Mucosa of descending colon (tissue), 3 donors: ENCODE data around the gene CBFA2T3. TPM values are rescaled to one million over a fixed set of nuclear protein-coding genes. Genes with fewer than 3 reads are reported as not detected.

Experiments
- ATAC-seq: fragments of 200-7000 bp; cut with Tn5 transposase; one replicate; pipeline ENCODE4 v1.9.1; 2020; ENCODE audit warnings: mild to moderate bottlenecking, moderate library complexity
- DNase-seq, 3 donors: peaks; one replicate each; pipeline ENCODE4 v3.0.0-alpha.2; 2020
- H3K36me3 ChIP-seq: fragments of 200-600 bp; one replicate; pipeline ENCODE4 v1.8.0; 2021; ENCODE audit warnings: low read depth, mild to moderate bottlenecking
- H3K4me1 ChIP-seq: fragments of 200-600 bp; one replicate; pipeline ENCODE4 v1.8.0; 2021; ENCODE audit warnings: low read depth, mild to moderate bottlenecking
- H3K4me3 ChIP-seq: fragments of 200-600 bp; one replicate; pipeline ENCODE4 v1.8.0; 2021; ENCODE audit warnings: mild to moderate bottlenecking
- H3K9me3 ChIP-seq: fragments of 200-600 bp; one replicate; pipeline ENCODE4 v1.8.0; 2021; ENCODE audit warnings: mild to moderate bottlenecking
- CTCF ChIP-seq: fragments of 200-600 bp; IDR thresholded peaks from one replicate; pipeline ENCODE4 v1.8.0; 2022; ENCODE audit warnings: antibody characterized with exemption, mild to moderate bottlenecking
- intact Hi-C, 2 donors: fragments of 100-400 bp; cut with DNase I in 1 of 2; cut with micrococcal nuclease in 1 of 2; formaldehyde crosslinking; loops; one replicate each; pipeline versions ENCODE4 v1.11.0 to v1.11.1; 2022; cut with DNase I, micrococcal nuclease
- total RNA-seq, 3 donors: library from RNA; stranded (reverse); fragmentation: NEBNext Ultra II Directional in 2 of 3; extraction: Animal tissue kit (Norgen Biotek cat#: 25700) in 2 of 3; gene quantifications; one replicate each; pipeline versions ENCODE4 v1.2.1 to v1.2.4, GENCODE V29; 2021 to 2023
- donor health status: DM: no; HTN: no; CAD: no; lungs with moderate emphysema.
- donor health status: DM: no; HTN: no; CAD: no.
- donor health status: DM: no; HTN: yes; CAD: no.

The CBFA2T3 gene
- total RNA-seq, 3 donors from 2014 or later: 6.9 to 12.8 (median 8.4) TPM

GRCh38 chr16:88917915-88918627 is 58.9 kb downstream of the CBFA2T3 start:
- Histone ChIP-seq H3K9me3 (no peaks in the 10 kb centered on the region), H3K4me1 (peaks cover 20% of the 10 kb centered on the region), H3K4me3 (no peak overlapping the region), H3K36me3 (no peaks in the 10 kb centered on the region)
- DNase-seq: no peak
- no peak for TF ChIP-seq CTCF
- ATAC-seq: no peak
- intact Hi-C loops: no loop called here

GRCh38 chr16:88917146-88917914 is 59.7 kb downstream of the CBFA2T3 start:
- ATAC-seq (no peak), DNase-seq (no peak)
- Histone ChIP-seq H3K36me3 (no peaks in the 10 kb centered on the region), H3K4me3 (no peak overlapping the region), H3K4me1 (peaks cover 20% of the 10 kb centered on the region), H3K9me3 (no peaks in the 10 kb centered on the region)
- no peak for TF ChIP-seq CTCF
- intact Hi-C loops: no loop called here

- no peak for TF ChIP-seq CTCF
- ATAC-seq (no peak), DNase-seq (no peak)
- Histone ChIP-seq H3K36me3 (no peaks in the 10 kb centered on the region), H3K4me1 (peaks cover 5% of the 10 kb centered on the region), H3K4me3 (no peak overlapping the region), H3K9me3 (no peaks in the 10 kb centered on the region)
- intact Hi-C loops: no loop called here
These were observed 61.2 kb downstream of the CBFA2T3 start for GRCh38 chr16:88915639-88916327.

- intact Hi-C loops: no loop called here
- peak; percentile 21 for ATAC-seq
- Histone ChIP-seq H3K4me3 (no peak overlapping the region), H3K4me1 (no peaks in the 10 kb centered on the region), H3K9me3 (no peaks in the 10 kb centered on the region), H3K36me3 (no peaks in the 10 kb centered on the region)
- TF ChIP-seq CTCF: no peak
- DNase-seq: no peak
These were observed 62.1 kb downstream of the CBFA2T3 start for GRCh38 chr16:88914750-88915368.

- Histone ChIP-seq H3K4me1 (no peaks in the 10 kb centered on the region), H3K4me3 (no peak overlapping the region), H3K9me3 (no peaks in the 10 kb centered on the region), H3K36me3 (no peaks in the 10 kb centered on the region)
- no peak for ATAC-seq
- no peak for TF ChIP-seq CTCF
- intact Hi-C loops: no loop called here
- DNase-seq: no peak
These were observed 63.1 kb downstream of the CBFA2T3 start for GRCh38 chr16:88913870-88914269.
